Aorta (tissue), 5 donors: Measurements from ENCODE around the gene LRRC23. TPM values are rescaled to one million over a fixed set of nuclear protein-coding genes. Genes with fewer than 3 reads are reported as not detected.
"Not testable (repeated sequence)": the region's sequence is repeated elsewhere in the genome, so short reads cannot be mapped to it uniquely, and the experiment has no call there.

Experiments
- ATAC-seq: fragments of 200-7000 bp; cut with Tn5 transposase; one replicate; pipeline ENCODE4 v1.9.1; 2022; ENCODE audit warnings: moderate library complexity; ENCODE audit not compliant: low FRiP score
- DNase-seq, 2 donors: peaks; one replicate each; pipeline ENCODE4 v3.0.0-alpha.2; 2020
- H3K27ac ChIP-seq, 2 donors: one replicate each; pipeline ENCODE4 v1.5.1; 2013; ENCODE audit warnings: low read length in 2 of 2, mild to moderate bottlenecking in 2 of 2, moderate library complexity in 2 of 2, control low read depth in 1 of 2, inconsistent platforms in 1 of 2, low read depth in 1 of 2
- H3K27me3 ChIP-seq, 2 donors: one replicate each; pipeline ENCODE4 v1.6.1; 2013; ENCODE audit warnings: control low read depth in 1 of 2, low read length in 1 of 2, mild to moderate bottlenecking in 1 of 2, moderate library complexity in 1 of 2; ENCODE audit not compliant: insufficient read depth in 2 of 2, control insufficient read depth in 1 of 2
- H3K36me3 ChIP-seq, 2 donors: one replicate each; pipeline ENCODE4 v1.6.1; 2013; ENCODE audit warnings: control low read depth in 1 of 2, low read length in 1 of 2, mild to moderate bottlenecking in 1 of 2; ENCODE audit not compliant: insufficient read depth in 2 of 2, control insufficient read depth in 1 of 2
- H3K4me1 ChIP-seq, 2 donors: one replicate each; pipeline ENCODE4 v1.6.1; 2013; ENCODE audit warnings: low read length in 2 of 2, control low read depth in 1 of 2, mild to moderate bottlenecking in 1 of 2, moderate library complexity in 1 of 2; ENCODE audit not compliant: insufficient read depth in 2 of 2, control insufficient read depth in 1 of 2
- H3K4me3 ChIP-seq, 2 donors: one replicate each; pipeline ENCODE4 v1.5.1; 2013; ENCODE audit warnings: low read length in 2 of 2, control low read depth in 1 of 2, mild to moderate bottlenecking in 1 of 2
- H3K9me3 ChIP-seq: one replicate; pipeline ENCODE4 v1.6.1; 2013; ENCODE audit warnings: mild to moderate bottlenecking, low read length; ENCODE audit not compliant: control insufficient read depth
- WGBS, 2 donors: extraction: QIAGEN DNeasy Blood & Tissue Kit; methylation state at CpG; one replicate each; pipeline ENCODE4 v1.1.7; 2013; 5-methylcytosine and 5-hydroxymethylcytosine counted together
- intact Hi-C, 2 donors: fragments of 100-400 bp; cut with DNase I; formaldehyde crosslinking; loops; one replicate each; pipeline versions ENCODE4 v1.14.2 to v1.15.0; 2022
- polyA plus RNA-seq, 2 donors: library from polyadenylated mRNA; stranded (reverse); fragments of 200-250 nt; gene quantifications; one replicate each; pipeline ENCODE4 v1.2.3, GENCODE V29; 2013
- total RNA-seq, 2 donors: library from RNA; stranded (reverse); fragmentation: NEBNext Ultra II Directional; extraction: Animal tissue kit (Norgen Biotek cat#: 25700); gene quantifications; one replicate each; pipeline ENCODE4 v1.2.1, GENCODE V29; 2021
- donor health status: healthy with polysubstance abuse.
- donor health status: Bipolar disorder and iron deficiency.
- donor health status: DM: no; HTN: no; CAD: no.
- donor health status: DM: no; HTN: no; CAD: no.
- donor health status: DM: yes; HTN: yes; CAD: no.

The LRRC23 gene
- total and polyA plus RNA-seq, 4 donors: 5.3 to 20.8 (median 14.0) TPM

DNA sequence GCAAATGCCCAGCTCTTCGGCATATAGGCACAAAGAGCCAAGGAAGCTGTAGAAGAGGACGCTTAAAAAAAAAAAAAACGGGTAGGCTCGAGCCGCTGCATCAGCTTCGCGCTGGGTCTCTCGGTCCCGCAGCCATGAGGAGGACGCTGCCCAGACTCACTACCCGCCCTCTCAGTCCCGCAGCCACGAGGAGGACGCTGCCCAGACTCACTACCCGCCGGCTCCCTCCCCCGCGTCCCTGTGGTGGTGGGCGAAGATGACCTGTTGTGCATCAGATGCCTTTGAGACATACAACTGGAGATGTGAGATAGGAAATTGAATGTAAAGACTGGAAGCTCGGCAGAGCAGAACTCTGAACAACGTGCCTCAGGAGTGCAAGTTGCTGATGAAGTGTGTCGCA lies 20.1 kb upstream of the LRRC23 start:
- 69 to 75% methylated on average over 22 of the region's 22 CpGs for WGBS, 2 donors
- intact Hi-C loops: no loop called here

GRCh38 chr12:6886206-6886999 lies 18.2 kb upstream of the LRRC23 start:
- H3K9me3 ChIP-seq, H3K4me3 ChIP-seq, intact Hi-C loops, H3K36me3 ChIP-seq, ATAC-seq, H3K27ac ChIP-seq, H3K27me3 ChIP-seq, H3K4me1 ChIP-seq: not testable (repeated sequence)
- 76 to 77% methylated on average over 11 to 12 of the region's 15 CpGs for WGBS, 2 donors
- DNase-seq: peak in 1 of 2 donors; percentile 23

More for the DNA sequence above, 20.1 kb upstream of the LRRC23 start:
- Histone ChIP-seq H3K4me3 (no peak overlapping the region), H3K27me3 (no peaks in the 10 kb centered on the region), H3K36me3 (peaks cover 0 to 3% of the 10 kb centered on the region in 2 donors), H3K9me3 (no peaks in the 10 kb centered on the region), H3K4me1 (no peaks in the 10 kb centered on the region), H3K27ac (no peak overlapping the region)
- DNase-seq (no peak), ATAC-seq (no peak)

DNA sequence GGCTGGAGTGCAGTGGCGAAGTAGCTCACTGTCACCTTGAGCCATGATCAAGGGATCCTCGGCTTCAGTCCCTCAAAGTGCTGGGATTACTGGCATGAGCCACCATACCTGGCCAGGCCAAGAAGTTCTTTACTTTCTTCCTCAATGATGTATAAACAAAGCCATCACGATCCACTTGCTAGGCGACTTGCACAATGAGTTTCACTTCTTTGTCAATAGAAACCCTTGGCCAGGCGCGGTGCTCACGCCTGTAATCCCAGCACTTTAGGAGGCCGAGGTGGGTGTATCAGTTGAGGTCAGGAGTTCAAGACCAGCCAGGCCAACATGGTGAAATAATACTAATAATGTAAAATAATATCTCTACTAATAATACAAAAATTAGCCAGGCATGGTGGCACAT lies 17.2 kb upstream of the LRRC23 start:
- intact Hi-C loops: no loop called here
- no peak overlapping the region for H3K27ac ChIP-seq
- H3K9me3 ChIP-seq: no peaks in the 10 kb centered on the region
- H3K36me3 ChIP-seq: peaks cover 0 to 3% of the 10 kb centered on the region in 2 donors
- H3K4me3 ChIP-seq: no peak overlapping the region
- no peaks in the 10 kb centered on the region for H3K27me3 ChIP-seq
- no peak for ATAC-seq
- no peaks in the 10 kb centered on the region for H3K4me1 ChIP-seq
- 89% methylated on average over 8 of the region's 8 CpGs for WGBS, 2 donors
- peak in 1 of 2 donors; percentile 49 for DNase-seq

GRCh38 chr12:6888360-6888759 lies 16.3 kb upstream of the LRRC23 start:
- intact Hi-C loops: no loop called here
- DNase-seq (no peak), ATAC-seq (no peak)
- Histone ChIP-seq H3K27ac (no peak overlapping the region), H3K9me3 (no peaks in the 10 kb centered on the region), H3K27me3 (no peaks in the 10 kb centered on the region), H3K36me3 (peaks cover 0 to 3% of the 10 kb centered on the region in 2 donors), H3K4me3 (no peak overlapping the region), H3K4me1 (no peaks in the 10 kb centered on the region)
- 91 to 93% methylated on average over 2 of the region's 2 CpGs for WGBS, 2 donors

GRCh38 chr12:6888794-6889193 lies 15.8 kb upstream of the LRRC23 start:
- H3K4me1 ChIP-seq, H3K36me3 ChIP-seq, H3K27ac ChIP-seq, intact Hi-C loops, H3K27me3 ChIP-seq, ATAC-seq, H3K9me3 ChIP-seq, H3K4me3 ChIP-seq: not testable (repeated sequence)
- WGBS, 2 donors: 74 to 78% methylated on average over 7 of the region's 7 CpGs
- DNase-seq: peak in 1 of 2 donors; percentile 1

- not testable (repeated sequence) for H3K27ac ChIP-seq, H3K4me3 ChIP-seq, H3K27me3 ChIP-seq, H3K36me3 ChIP-seq, ATAC-seq, H3K4me1 ChIP-seq, H3K9me3 ChIP-seq
- 94 to 96% methylated on average over 21 of the region's 21 CpGs for WGBS, 2 donors
- peak in 1 of 2 donors; percentile 59 for DNase-seq
- intact Hi-C loops: loop anchor here in 1 of 2 donors (2.0 kb wide), 1 partner anchor 37 kb away; the partner anchor contains the start of gene USP5
These were observed 14.6 kb upstream of the LRRC23 start for GRCh38 chr12:6889775-6890573.

GRCh38 chr12:6890789-6891645 lies 13.6 kb upstream of the LRRC23 start:
- no peaks in the 10 kb centered on the region for H3K4me1 ChIP-seq
- no peaks in the 10 kb centered on the region for H3K36me3 ChIP-seq
- ATAC-seq (peak; percentile 99), DNase-seq (peak; percentile 98 to 100)
- intact Hi-C loops: loop anchor here in 1 of 2 donors (2.0 kb wide), 1 partner anchor 38 kb away; the partner anchor contains the start of gene USP5
- H3K9me3 ChIP-seq: no peaks in the 10 kb centered on the region
- H3K4me3 ChIP-seq: peak overlapping the region; percentile 29 to 44
- no peaks in the 10 kb centered on the region for H3K27me3 ChIP-seq
- 1% methylated on average over 57 to 68 of the region's 68 CpGs for WGBS, 2 donors
- H3K27ac ChIP-seq: peak overlapping the region; percentile 46 to 78

GRCh38 chr12:6891646-6892001 lies 13.0 kb upstream of the LRRC23 start:
- peak; percentile 1 for ATAC-seq
- H3K27ac ChIP-seq: peak overlapping the region; percentile 46 to 78
- 82 to 83% methylated on average over 5 of the region's 5 CpGs for WGBS, 2 donors
- peak in 1 of 2 donors; percentile 41 for DNase-seq
- no peaks in the 10 kb centered on the region for H3K27me3 ChIP-seq
- H3K9me3 ChIP-seq: no peaks in the 10 kb centered on the region
- H3K36me3 ChIP-seq: no peaks in the 10 kb centered on the region
- peak overlapping the region; percentile 10 to 44 for H3K4me3 ChIP-seq
- H3K4me1 ChIP-seq: no peaks in the 10 kb centered on the region
- intact Hi-C loops: loop anchor here in 1 of 2 donors (2.0 kb wide), 1 partner anchor 39 kb away; the partner anchor contains the start of gene USP5
